Measurements from ENCODE around the gene MAP7.
"Not testable (repeated sequence)": the region's sequence is repeated elsewhere in the genome, so short reads cannot be mapped to it uniquely, and the experiment has no call there.

The MAP7 gene

GRCh38 chr6:136486357-136486756 lies 63.9 kb downstream of the MAP7 start:
- Histone ChIP-seq H3K4me3 (ENCODE audit: low read depth, low read length) (no peak overlapping the region), H3K36me3 (replicated peaks) (no peaks in the 10 kb centered on the region), H3K27me3 (replicated peaks) (no peaks in the 10 kb centered on the region), H3K27ac (no peak overlapping the region)
- in situ Hi-C loops (cut with HindIII; ENCODE audit: low pct_ligation_motif_present, low sequenced_read_pairs), result no loop called here
- DNase-seq, result no peak
- no peak for TF ChIP-seq CTCF (IDR thresholded peaks at IDR 0.05; ENCODE audit: low read depth, low read length, missing control alignments)

GRCh38 chr6:136483906-136484305 lies 66.3 kb downstream of the MAP7 start:
- Histone ChIP-seq H3K27ac (no peak overlapping the region), H3K4me3 (ENCODE audit: low read depth, low read length) (no peak overlapping the region), H3K36me3 (replicated peaks) (no peaks in the 10 kb centered on the region), H3K27me3 (replicated peaks) (no peaks in the 10 kb centered on the region)
- in situ Hi-C loops (cut with HindIII; ENCODE audit: low pct_ligation_motif_present, low sequenced_read_pairs), result no loop called here
- no peak for TF ChIP-seq CTCF (IDR thresholded peaks at IDR 0.05; ENCODE audit: low read depth, low read length, missing control alignments)
- no peak for DNase-seq

GRCh38 chr6:136483005-136483404 lies 67.2 kb downstream of the MAP7 start:
- H3K36me3 ChIP-seq (replicated peaks); in situ Hi-C loops (cut with HindIII; ENCODE audit: low pct_ligation_motif_present, low sequenced_read_pairs); H3K27me3 ChIP-seq (replicated peaks); DNase-seq; H3K4me3 ChIP-seq (ENCODE audit: low read depth, low read length); H3K27ac ChIP-seq: not testable (repeated sequence)

- Histone ChIP-seq H3K36me3 (replicated peaks) (no peaks in the 10 kb centered on the region), H3K4me3 (ENCODE audit: low read depth, low read length) (no peak overlapping the region), H3K27me3 (replicated peaks) (no peaks in the 10 kb centered on the region), H3K27ac (no peak overlapping the region)
- no peak for TF ChIP-seq CTCF (IDR thresholded peaks at IDR 0.05; ENCODE audit: low read depth, low read length, missing control alignments)
- in situ Hi-C loops (cut with HindIII; ENCODE audit: low pct_ligation_motif_present, low sequenced_read_pairs), result no loop called here
- DNase-seq, result no peak
Measured at GRCh38 chr6:136477548-136477947, 72.7 kb downstream of the MAP7 start.

- H3K4me3 ChIP-seq (ENCODE audit: low read depth, low read length), result no peak overlapping the region
- no peaks in the 10 kb centered on the region for H3K27me3 ChIP-seq (replicated peaks)
- in situ Hi-C loops (cut with HindIII; ENCODE audit: low pct_ligation_motif_present, low sequenced_read_pairs), result no loop called here
- DNase-seq, result no peak
- no peak overlapping the region for H3K27ac ChIP-seq
- no peak for TF ChIP-seq CTCF (IDR thresholded peaks at IDR 0.05; ENCODE audit: low read depth, low read length, missing control alignments)
- H3K36me3 ChIP-seq (replicated peaks), result no peaks in the 10 kb centered on the region
Measured at GRCh38 chr6:136475686-136476085, 74.5 kb downstream of the MAP7 start.

- no peak for TF ChIP-seq CTCF (IDR thresholded peaks at IDR 0.05; ENCODE audit: low read depth, low read length, missing control alignments)
- Histone ChIP-seq H3K27me3 (replicated peaks) (no peaks in the 10 kb centered on the region), H3K4me3 (ENCODE audit: low read depth, low read length) (no peak overlapping the region), H3K27ac (no peak overlapping the region), H3K36me3 (replicated peaks) (no peaks in the 10 kb centered on the region)
- in situ Hi-C loops (cut with HindIII; ENCODE audit: low pct_ligation_motif_present, low sequenced_read_pairs), result no loop called here
- no peak for DNase-seq
Measured at GRCh38 chr6:136474241-136474640, 76.0 kb downstream of the MAP7 start.

All from brain microvascular endothelial cell (primary cell).